LNCaP clone FGC (cell line): Measurements from ENCODE around the gene PPBP.
"Not testable (repeated sequence)": the region's sequence is repeated elsewhere in the genome, so short reads cannot be mapped to it uniquely, and the experiment has no call there.

ENCODE experiments used
- DNase-seq: peaks from one replicate; pipeline ENCODE4 v3.0.0-alpha.2; 2011; ENCODE audit warnings: low read depth
- H3K4me3 ChIP-seq: 2 replicates; pipeline ENCODE4 v1.5.1; 2011; ENCODE audit warnings: mild to moderate bottlenecking, low read depth, low read length, control low read depth
- CTCF ChIP-seq: IDR thresholded peaks from 2 replicates; pipeline ENCODE4 v1.5.1; 2012; ENCODE audit warnings: mild to moderate bottlenecking; ENCODE audit not compliant: control insufficient read depth, insufficient read depth; ENCODE audit errors: extremely low read depth

Gene PPBP

DNA sequence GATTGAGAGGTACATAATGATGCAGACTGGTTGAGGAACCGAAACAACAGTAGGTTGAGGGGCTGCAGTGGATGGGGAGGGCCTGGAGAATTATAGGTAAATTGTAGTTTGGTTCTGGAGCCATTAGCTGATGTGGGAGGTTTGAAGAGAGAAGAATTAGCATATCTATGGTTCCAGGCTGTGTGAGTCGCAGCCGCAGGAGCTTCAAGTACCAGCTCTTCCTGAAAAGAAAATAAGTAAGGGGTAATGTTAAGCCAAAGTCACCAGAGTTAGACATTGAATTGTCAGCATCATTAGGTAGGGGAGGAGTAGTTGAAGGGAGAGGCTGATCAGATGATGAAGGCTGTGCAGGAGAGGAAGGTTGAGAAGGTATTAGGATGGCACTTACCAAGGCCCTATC, 35.6 kb downstream of the PPBP start:
- no peak overlapping the region for H3K4me3 ChIP-seq
- DNase-seq = no peak
- no peak for TF ChIP-seq CTCF

GRCh38 chr4:73950376-73950920, 37.5 kb downstream of the PPBP start:
- not testable (repeated sequence) for H3K4me3 ChIP-seq, DNase-seq

DNA sequence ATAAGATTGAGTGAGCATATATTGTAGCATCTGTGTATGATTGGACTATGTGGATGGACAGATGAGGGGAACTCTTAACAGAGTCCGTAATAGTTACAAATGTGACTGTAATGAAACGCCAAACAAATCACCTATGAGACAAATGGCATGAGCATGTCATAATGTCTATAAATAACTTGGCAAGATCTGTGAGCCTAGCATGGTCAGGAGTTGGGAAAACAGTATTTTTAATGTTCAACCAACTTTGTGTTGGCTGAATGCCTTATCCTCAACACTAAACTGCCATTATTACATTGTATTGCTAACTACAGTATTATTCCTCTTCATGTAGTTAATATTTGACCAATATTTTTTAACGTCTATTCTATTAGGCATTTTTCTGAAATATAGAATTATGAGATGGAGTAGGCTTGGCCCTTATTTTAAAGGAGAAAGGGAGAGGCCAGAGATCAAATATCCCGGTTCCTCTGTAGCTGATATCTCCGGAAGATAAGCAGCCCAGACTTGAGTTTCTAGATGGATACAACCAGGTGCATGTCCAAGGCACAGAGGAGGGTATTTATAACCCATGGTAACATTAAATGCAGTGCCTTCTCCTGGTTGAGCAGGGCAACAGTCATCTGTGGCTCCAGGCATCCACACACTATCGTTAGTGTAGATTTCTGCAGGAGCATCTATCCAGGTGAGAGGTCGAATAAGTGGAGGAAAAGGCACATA, 38.8 kb downstream of the PPBP start:
- no peak for DNase-seq
- H3K4me3 ChIP-seq = no peak overlapping the region
- TF ChIP-seq CTCF = no peak

DNA sequence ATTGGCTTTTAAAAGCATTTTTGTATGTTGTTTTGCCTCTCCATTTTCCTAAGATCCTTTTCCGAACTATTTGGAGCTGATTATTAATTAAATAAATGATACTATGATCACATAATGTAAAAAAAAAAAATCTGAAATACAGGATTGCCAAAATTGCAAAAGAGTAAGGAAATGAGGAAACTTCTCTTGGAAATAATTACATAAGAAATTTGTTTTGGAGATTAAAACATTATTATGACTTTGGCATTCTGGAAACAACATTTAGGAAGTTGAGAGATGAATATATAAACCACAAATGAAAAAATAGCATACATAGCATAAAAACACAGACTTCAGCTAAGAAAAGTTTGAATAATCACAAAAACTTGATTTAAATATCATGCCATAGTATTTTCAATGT, 39.7 kb downstream of the PPBP start:
- H3K4me3 ChIP-seq = no peak overlapping the region
- no peak for DNase-seq
- no peak for TF ChIP-seq CTCF

DNA sequence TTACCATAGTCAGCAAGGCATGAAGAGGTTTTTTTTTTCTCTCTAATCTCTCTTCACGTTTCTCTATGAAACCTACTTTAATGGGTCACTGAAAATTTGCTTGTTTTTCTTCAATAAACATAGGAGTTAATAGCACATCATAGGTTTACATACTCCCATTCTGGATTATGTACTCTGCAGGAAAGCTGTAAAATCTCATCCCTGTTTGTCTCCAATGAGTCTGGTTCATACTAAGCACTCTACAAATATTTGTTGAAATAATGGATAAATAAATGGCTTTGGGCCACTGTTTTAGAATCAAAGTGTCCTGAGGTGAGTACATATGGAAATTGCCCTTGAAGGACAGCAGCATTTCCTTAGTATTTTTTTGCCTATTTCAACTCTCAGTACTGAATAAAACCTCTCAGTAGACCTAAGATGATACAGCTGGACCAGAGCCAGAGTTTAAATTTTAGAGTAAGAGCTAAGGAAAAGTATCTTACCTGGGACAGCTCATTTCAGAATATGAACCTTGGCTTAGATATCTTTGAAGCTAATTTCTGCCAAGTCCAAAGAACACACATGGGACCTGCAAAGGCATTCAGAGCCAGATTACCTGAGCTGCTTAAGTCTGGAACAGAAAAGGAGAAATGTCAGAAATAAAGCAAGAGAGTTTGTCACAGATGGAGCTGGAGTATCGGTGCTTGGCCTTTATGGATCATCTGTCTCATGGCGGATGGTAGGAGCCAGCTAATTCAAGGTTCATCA, 40.6 kb downstream of the PPBP start:
- DNase-seq = peak; percentile 98
- no peak for TF ChIP-seq CTCF
- no peak overlapping the region for H3K4me3 ChIP-seq

DNA sequence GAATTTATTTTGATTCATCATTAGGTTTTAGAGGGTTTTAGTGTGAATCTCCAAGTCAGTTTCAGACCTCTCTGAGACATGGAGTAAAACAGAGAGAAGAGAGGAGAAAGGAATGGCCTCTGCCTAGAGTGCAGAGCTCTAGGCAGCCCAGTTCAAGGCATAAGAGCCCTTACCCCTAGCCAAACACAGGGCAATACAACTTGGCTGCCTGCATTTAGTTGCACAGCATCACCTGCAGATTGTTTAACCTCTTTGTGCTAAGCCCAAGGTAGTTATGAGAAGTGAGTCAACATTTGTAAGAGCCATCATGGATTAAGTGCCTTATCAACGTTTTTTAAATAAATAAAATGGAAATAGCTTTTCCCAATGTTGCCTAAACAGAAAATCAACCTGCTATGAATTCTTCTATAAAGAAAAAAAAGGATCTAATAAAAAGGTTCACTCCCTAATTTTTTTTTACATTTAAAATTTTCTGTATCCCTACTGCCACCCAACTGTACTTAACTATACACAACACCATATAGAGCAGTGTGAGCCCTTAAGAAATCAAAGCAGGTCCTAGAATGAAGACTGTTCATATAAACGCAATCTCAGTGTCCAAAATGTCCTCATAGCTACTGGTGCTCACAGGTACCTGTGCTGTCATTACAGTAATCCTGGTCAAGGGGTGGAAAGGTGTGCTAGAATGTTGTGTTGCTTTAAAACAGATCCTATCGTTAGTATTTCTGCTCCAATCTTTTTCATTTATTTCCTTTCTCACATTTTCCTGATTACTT, 42.1 kb downstream of the PPBP start:
- no peak for DNase-seq
- TF ChIP-seq CTCF = no peak
- H3K4me3 ChIP-seq = no peak overlapping the region

GRCh38 chr4:73945140-73945539, 42.9 kb downstream of the PPBP start:
- DNase-seq = no peak
- TF ChIP-seq CTCF = no peak
- no peak overlapping the region for H3K4me3 ChIP-seq
